HG02840 (cell line): ENCODE results near the gene DENND2A.
"Not testable (repeated sequence)": the region's sequence is repeated elsewhere in the genome, so short reads cannot be mapped to it uniquely, and the experiment has no call there.

ENCODE experiments used
- ATAC-seq: cut with Tn5 transposase; IDR thresholded peaks from one replicate; pipeline ENCODE4 v1.9.1; 2021; ENCODE audit warnings: mild to moderate bottlenecking, moderate library complexity, moderate number of reproducible peaks; ENCODE audit not compliant: unreplicated experiment, low FRiP score

The DENND2A gene

DNA sequence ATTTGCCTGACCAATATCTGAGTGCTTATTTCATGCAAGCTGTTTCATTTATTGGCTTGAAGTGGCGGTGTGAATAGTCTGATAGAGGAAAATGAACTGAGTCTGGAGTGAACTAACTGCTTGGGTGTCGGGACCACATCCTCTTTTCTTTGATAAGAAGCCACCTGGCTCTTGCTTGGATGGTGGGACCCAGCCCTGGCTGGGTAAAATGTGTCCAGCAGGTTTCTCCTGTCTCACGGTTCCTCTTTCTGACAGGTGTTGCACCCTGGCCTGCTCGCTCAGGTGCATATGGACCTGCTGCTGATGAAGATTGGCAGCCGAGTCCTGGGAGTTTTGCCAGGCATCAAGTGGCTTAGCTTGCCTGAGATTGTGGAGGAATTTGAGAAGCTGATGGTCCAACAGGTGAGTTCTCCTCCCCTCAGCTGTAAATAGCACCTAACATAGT is 33.8 kb upstream of the DENND2A start:
- ATAC-seq = no peak

GRCh38 chr7:140673774-140674155 is 33.2 kb upstream of the DENND2A start:
- no peak for ATAC-seq

DNA sequence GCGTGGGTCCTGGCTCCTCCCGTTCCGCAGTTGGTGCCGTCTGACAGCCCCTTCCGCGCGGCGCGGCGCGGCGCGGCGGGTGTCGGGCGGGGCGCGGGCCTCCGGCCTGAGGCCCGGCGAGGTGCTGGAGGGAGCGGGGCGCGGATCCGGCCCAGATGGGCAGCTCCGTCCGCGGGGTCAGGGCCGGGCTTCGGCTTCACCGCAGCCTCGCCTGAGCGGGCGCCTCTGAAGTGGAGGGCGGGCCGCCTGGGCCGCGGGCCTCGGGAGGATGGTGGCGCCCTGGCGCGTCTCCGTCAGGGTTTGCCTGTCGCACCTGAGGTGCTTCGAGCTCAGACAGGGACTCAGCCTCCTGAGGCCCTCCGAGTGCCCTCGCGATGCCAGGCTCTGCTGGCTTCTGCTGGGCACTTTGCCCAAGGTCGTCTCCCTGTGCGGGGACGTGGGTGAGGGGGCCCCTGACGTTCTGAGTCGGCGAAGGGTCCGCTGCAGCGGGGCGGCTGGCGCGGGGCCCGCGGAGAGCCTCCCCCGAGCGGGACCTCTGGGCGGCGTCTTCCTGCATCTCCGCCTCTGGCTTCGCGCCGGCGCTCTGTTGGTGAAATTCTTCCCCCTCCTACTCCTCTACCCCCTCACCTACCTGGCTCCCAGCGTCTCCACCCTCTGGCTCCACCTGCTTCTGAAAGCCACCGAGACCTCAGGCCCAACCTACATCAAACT is 32.6 kb upstream of the DENND2A start:
- peak; percentile 37 for ATAC-seq

- ATAC-seq = peak; percentile 41
Measured at GRCh38 chr7:140672382-140673062, 31.9 kb upstream of the DENND2A start, which contains the start of gene ADCK2. Gene ADCK2, plus strand, starts transcription at chr7:140672945. Its CDS starts 386 bp downstream, at chr7:140673331.

- no peak for ATAC-seq
Measured at GRCh38 chr7:140671966-140672365, 31.4 kb upstream of the DENND2A start.

DNA sequence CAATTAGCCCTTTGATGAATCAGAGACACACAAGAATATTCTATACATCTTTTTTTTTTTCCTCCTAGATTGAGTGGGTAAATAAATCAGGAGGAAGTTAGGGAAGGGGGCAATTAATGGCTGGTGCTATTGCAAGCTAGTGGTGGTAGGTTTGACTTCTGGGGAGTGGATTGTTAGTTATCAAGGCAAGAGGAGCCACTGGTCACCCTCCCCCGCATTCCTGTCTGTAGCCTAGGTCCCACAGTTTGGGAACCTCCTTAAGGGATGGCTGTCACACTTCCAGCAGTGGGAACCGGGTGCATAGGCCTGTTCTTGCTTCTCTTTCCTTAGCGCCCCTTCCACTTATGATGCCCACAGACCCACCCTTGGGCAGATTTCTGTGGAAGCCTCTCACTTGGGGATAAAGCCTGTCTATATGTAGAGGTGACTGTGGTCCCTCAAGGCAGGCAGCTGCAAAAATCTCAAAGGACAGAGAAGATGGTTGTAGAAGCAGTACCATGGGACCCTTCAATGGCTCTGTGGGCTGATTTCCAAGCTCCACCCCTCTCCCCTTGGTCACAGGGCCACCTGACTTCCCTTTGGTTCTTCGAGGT is 29.8 kb upstream of the DENND2A start:
- ATAC-seq = no peak

GRCh38 chr7:140669862-140670261 is 29.2 kb upstream of the DENND2A start:
- ATAC-seq = not testable (repeated sequence)

- ATAC-seq = no peak
Measured at GRCh38 chr7:140669352-140669751, 28.7 kb upstream of the DENND2A start.

- ATAC-seq = no peak
Measured at GRCh38 chr7:140668641-140669040, 28.0 kb upstream of the DENND2A start.

- no peak for ATAC-seq
Measured at GRCh38 chr7:140667476-140667875, 26.9 kb upstream of the DENND2A start.

- ATAC-seq = not testable (repeated sequence)
Measured at GRCh38 chr7:140662938-140663337, 22.3 kb upstream of the DENND2A start.

DNA sequence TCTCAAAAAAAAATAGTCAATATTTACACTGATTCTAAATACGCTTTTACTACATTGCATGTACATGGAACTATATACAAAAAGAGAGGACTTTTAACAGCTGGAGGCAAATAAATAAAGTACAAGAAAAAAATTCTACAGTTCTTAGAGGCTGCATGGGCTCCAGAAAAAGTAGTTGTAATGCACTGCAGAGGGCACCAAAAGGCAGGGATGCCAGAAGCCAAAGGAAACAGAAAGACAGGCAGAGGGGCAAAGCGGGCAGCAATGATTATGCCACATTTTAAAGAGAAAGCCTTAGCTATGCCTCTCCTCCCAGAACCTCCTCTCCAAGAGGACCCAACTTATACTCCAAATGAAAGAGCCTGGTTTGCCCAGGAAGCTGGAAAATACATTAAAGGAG is 20.5 kb upstream of the DENND2A start:
- no peak for ATAC-seq

DNA sequence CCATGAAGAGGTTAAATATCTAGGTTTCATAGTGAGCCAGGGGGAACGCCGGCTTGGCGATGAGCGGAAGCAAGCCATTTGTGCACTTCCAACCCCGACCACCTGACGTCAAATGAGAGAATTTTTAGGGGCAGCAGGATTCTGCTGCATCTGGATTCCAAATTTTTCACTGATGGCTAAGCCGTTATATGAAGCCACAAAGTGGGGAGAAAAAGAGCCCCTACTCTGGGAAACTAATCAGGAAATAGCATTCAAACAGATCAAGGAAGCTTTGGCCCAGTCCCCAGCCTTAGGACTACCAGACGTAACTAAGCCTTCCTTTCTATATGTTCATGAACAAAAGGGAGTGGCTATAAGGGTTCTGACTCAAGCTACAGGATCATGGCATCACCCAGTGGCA is 19.2 kb upstream of the DENND2A start:
- ATAC-seq = no peak

DNA sequence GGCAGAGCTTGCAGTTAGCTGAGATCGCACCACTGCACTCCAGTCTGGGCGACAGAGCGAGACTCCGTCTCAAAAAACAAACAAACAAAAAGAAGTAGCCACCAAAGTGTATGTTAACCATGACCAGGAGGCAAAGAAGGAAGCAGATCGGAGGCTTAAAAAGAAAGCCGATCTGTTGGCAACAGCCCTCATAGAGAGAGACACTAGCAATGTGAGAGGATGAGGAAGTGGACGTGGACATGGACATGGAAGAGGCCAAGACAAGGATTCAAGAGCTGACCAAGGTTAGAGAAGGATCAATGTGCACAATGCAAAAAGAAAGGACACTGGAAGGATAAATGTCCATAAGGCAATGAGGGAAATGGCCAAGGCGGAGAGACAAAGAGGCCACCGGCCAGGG is 17.3 kb upstream of the DENND2A start:
- ATAC-seq = no peak

GRCh38 chr7:140656548-140657515 is 16.2 kb upstream of the DENND2A start:
- ATAC-seq = peak; percentile 75

DNA sequence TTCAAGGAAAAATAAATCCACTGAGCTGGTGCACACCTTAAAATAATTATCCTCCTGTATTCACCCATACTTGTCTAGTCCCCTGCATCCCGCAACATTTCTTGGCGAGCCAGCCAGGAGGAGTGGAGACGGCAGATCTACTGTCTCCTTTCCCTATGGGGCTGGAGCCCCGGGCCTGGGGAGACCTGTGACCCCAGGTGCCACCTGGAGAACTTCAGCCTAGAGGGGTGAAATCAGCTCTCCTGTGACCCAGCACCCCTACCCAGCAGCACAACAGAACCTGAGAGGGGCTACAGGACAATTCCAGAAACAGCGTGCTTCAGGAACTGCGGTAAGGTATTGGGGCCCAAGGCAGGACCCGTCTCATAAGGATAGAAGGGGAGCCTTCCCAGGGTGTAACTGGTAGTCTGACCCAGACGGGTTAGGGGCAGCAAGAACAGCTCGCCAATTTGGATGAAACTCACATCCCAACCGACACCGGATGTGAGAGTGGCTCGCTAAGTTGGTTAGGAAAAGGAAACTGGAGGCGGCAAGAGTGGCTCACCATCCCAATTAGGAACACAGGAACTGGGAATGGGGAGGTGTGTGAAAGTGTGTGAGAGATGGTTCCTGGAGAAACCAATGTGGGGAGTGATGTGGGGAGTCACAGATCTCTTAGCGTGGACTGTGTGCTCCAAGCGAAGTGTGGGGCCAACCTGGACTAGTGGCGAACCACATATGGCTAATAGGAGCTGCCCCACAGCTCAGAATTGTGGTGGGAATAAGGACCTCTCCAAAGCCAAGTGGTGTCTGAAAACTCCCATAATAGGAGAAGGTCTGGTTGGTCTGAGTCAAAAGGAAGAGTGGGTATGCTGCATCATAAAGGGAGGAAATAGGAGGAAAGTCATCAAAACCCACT is 15.1 kb upstream of the DENND2A start:
- no peak for ATAC-seq

DNA sequence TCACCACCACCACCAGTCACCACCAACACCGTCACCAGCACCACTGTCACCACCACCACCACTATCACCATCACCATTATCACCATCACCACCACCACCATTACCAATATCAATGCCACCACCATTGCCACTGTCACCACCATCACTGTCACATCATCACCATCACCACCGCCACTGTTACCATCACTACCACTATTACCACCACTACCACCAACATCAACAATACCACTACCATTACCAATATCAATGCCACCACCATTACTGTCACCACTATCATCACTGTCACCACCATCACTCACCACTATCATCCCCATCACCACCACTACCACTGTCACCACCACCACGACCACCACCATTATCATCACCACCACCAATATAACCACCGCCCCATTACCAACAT is 14.0 kb upstream of the DENND2A start:
- ATAC-seq = no peak

DNA sequence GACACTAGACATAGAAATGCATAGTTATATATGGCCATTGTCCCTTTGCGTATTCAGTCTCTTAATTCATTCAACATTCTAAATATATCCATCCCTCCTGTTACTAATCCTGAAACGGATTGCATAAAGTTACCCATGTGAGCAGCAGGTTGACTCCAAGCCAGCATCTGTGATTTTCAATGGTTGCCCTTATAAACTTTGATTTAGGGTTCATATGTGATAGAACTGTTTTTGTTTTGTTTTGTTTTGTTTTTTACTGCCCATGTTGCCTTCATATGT is 13.4 kb upstream of the DENND2A start:
- ATAC-seq = no peak

DNA sequence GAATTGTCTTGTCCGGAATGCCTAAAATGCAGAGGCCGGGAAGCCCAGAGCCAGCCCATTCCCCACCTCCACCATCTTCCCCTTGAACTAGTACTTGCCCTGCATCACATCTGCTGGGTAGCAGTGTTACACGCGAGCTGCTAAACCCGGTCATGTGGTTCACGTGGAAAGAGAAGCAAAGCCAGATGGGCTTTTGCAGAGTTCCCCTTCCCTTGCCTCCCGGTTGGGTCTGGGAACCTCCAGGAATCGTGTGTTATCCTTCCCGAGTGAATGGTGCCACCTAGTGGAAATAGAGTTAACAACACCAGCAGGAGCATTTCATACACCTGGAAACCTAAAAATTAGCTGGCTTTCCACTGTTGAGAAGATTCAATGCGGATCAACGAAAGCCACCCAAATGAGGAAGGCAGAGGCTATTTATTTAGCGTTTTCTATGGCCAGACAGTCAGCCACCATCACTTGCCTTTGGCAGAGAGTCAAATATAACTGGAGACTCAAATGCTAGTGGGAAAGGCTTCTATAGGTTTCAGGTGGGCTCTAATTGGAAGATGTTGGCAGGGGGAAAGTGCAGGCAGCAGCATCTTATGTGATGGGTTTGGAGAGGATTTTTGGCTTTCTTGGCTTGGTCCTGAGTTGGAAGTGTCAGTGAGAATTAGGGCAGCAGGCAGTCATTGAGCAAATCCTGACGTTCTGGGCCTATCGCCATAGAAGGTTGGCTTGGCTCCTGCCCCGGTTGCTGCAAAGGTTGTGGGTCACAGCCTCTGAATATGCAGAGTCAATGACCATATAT is 12.9 kb upstream of the DENND2A start:
- ATAC-seq = no peak
